GM18508 (cell line): Measurements from ENCODE around the gene SYT9.
"Not testable (repeated sequence)": the region's sequence is repeated elsewhere in the genome, so short reads cannot be mapped to it uniquely, and the experiment has no call there.

ENCODE experiments used
- ATAC-seq: cut with Tn5 transposase; IDR thresholded peaks from one replicate; pipeline ENCODE4 v1.9.1; 2021; ENCODE audit warnings: moderate number of reproducible peaks; ENCODE audit not compliant: insufficient read depth, unreplicated experiment

Gene SYT9

DNA sequence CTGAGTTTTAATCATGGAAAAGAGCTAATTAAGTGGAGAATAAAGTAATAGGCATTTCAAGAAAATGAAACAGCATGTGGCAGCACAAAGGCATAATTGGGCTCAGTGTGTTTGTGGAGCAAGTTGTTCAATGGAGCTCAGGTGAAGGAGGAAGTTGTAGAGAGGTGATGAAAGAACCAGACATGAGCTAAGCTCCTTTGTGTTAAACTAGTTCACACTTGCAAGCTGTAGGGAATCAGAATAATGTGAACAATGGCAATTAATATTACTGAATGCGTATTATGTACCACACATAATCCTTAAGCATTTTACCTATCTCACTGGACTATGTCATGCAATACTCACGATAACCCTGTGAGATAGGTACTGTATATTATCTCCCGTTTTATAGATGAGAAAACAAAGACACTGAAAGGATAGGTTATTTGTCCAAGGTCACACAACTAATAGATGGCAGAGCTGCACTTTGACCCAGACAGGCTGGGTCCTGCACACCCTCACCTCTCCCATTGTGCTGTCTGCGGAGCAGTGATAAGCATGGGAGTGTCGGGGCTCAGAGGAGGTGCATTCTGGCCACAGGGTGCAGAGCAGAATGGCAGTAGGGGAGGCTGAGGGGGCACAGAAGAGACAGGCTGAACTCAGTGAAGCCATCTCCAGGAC, 242.5 kb downstream of the SYT9 start:
- no peak for ATAC-seq

DNA sequence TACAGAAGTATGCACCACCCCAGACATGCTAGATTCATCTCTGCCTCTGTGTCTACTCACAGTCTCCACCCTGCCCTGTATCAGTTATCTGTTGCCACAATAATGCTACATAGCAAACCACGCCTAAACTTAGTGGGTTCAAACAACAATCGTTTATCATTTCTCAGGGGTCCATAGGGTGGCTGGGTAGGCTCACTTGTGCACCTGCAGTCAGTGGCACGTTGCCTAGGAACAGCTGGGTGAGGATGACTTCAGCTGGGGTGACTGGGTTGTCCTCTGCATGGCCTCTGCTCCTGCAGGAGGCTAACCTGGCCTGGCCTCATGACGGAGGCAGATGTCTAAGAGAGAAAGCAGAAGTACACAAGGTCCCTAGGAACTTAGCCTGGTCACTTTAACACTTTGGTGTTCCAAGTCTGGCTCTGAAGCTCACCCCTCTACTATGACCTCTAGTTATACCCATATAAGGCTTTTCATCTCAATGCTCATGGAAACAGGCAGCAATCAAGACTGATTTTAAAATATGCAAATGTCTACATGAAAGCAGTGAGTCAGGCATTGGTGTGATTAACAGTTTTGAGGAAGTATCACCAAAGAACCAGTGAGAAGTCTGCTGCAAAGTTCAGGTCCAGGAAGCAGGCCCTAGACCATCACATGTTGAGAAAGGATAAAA, 244.3 kb downstream of the SYT9 start:
- peak; percentile 82 for ATAC-seq

DNA sequence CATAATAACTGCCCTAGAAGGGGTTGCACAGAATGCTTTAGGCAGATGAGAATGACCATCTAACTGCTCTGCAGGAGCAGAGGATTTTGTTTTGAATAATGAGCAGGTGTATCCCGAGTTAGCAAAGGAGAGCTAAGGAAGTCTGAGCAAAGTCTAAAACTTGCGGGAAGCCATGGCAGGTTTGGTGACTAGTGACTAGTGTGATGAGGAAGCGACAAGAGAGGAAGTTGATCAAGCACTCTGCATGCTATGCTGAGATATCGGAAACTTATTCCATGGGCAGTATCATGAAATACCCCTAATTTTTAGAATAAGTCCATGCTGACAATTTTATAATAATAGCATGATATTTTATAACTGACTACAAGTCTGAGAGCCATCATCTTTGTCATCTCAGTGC, 246.5 kb downstream of the SYT9 start:
- no peak for ATAC-seq

DNA sequence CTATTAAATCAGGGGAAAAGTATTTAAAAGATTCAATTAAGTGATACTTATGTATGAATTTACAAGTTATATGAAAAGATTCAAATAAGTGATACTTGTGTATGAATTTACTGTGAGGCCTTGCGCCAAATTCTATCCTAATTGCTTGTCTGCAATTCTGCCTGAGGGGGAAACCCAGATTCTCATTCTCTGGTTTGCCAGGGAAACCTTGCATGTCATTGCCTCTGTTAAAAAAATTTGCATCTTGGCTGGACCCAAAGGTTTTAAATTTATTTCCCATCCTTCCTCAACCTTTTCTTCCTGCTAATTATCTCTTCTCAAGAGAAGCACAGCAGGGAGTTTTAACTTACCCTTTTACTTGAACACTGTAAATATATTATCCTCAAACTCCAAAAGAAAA, 247.4 kb downstream of the SYT9 start:
- ATAC-seq, result no peak

DNA sequence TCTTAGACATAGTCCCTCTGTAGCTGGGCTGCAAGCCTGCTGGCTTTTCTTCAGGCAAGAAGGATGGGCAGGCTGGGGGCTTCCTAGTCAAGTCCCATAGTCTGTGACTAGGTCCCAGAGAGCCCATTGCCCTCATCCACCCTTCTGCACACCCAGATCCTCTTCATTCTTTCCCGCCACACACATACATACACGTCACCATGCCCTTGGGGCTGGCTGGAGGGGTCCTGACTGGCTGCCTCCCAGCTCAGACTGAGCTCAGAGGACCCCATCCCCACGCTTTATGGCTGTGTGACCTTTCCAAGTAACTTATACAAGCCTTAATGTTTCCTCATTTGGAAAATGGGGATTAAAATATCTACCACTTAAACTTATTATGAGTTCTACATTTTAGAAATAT, 248.5 kb downstream of the SYT9 start:
- ATAC-seq, result no peak

DNA sequence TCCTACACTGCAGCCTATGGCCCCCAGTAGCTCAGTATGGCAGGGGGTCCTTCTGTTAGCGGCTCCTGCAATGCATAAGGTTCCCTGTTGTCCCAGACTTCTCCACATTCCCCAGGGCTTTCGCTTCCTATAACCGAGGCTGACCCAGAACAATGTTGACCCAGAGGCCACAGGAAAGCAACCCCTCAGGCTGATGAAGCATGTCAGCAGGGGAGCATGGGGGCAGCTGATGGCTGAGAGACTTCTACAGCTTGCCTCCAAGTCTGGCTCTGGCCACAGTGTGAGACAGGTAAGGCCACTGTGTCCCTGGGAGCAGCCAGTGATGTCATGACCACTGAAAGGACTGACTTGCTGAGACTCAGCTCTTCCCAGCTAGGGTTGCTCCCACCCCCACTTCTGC, 249.5 kb downstream of the SYT9 start:
- no peak for ATAC-seq

DNA sequence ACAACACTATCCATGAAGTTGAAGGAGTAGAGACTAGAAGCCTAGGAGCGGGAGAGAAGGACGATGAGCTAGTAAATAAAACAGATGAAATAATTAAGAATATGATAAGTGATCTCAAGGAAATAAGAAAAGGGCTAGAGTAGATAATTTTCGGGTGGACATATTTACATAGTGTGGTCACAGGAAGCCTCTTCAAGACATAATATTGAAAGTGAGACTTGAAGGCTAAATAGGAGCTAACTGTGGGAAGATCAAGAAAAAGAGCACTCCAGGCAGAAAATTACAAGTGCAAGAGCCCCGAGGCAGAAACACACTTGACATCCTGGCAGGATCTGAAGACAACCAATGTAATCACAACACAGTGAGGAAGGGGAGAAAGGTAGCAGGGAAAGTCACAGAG, 250.2 kb downstream of the SYT9 start:
- ATAC-seq, result no peak

DNA sequence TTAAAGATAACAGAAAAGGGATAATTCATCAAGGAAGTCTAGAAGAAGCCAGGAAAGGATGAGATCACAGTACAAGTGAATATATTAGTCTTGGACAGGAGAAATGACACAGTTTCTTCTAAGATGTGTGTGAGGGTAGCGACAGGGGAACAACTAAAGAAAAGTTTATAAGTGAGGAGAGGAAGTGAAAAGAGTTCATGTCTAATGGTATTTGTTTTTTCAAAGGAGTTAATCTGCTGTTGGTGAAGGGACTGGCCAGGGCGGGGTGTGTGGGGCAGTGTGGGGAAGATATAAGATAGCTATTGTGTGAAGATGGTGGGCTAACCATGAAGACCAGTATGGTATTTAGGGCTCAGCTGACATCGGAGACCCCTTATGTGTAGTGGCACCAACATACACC, 254.5 kb downstream of the SYT9 start:
- ATAC-seq, result no peak

DNA sequence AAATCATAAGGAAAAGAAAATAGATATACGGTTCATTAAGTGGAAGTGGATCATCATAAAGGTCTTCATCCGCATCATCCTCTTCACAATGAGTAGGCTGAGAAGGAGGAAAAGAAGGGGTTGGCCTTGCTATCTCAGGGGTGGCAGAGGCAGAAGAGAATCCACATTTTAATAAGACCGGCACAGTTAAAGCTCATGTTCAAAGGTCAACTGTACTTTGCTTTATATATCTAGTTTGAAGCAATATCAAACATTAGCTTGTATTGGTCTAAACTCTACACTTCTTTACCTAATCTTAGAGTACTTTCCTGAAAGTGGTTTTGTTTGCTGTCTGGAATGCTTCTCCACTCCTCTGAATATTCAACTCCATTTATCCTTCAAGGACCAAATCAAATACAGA, 256.4 kb downstream of the SYT9 start:
- no peak for ATAC-seq

DNA sequence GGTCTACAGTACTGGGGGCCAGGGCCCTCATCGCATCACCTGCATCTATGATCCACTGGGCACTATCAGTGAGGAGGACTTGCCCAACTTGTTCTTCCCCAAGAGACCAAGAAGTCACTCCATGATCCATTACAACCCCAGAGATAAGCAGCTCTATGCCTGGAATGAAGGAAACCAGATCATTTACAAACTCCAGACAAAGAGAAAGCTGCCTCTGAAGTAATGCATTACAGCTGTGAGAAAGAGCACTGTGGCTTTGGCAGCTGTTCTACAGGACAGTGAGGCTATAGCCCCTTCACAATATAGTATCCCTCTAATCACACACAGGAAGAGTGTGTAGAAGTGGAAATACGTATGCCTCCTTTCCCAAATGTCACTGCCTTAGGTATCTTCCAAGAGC, 258.3 kb downstream of the SYT9 start:
- no peak for ATAC-seq

DNA sequence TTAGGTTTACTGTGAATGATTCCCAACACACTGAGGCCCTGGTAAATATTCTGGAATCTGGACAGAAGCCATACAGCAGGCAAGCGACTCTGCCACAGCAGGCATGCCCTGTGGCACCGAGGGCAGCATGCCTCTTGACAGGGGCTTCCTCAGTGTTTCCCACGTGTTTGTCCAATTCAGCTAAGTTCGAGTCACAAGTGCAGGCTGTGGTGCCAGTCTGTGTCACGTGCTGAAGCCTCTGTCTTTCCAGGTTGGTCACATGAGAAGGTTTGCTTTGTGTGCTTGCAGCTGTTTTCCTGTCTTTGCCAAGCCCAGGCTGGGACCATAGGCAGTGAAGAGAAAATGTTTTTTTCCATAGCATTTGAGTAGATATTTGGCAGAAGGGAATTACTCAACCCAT, 259.7 kb downstream of the SYT9 start:
- no peak for ATAC-seq

DNA sequence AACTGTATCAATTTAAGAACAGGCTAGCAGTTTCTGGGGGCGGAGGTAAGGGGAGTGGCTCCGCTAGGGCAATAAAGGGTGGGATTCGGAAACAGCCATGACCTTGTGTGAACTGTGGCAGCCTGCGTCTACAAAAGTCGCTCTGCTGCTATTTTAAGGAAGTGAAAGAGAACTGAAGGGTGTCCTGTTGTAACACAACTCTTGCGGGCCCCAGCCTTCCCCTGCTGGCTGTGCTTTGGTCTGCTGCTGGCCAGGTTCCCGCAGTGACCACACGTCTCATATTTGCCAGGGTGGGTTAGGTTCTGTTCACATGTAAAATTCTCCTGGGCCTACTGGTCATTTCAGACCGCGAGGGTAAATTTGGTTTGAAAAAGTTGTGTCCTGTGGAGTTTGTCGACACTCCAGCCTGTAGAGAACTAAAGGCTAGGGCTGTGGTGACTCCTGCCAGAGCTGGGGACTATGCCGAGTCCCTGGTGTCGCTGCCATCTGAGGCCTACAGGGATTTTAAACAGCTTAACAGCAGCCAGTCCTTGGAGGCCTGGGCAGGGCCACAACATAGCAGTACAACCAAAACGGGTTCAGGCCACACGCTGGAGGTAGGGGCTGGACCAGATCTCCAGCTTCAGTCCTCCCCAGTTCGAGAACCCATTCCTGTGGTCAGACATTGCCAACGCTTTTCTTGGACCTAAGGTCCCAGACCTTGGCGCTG, 261.0 kb downstream of the SYT9 start:
- peak; percentile 64 for ATAC-seq

DNA sequence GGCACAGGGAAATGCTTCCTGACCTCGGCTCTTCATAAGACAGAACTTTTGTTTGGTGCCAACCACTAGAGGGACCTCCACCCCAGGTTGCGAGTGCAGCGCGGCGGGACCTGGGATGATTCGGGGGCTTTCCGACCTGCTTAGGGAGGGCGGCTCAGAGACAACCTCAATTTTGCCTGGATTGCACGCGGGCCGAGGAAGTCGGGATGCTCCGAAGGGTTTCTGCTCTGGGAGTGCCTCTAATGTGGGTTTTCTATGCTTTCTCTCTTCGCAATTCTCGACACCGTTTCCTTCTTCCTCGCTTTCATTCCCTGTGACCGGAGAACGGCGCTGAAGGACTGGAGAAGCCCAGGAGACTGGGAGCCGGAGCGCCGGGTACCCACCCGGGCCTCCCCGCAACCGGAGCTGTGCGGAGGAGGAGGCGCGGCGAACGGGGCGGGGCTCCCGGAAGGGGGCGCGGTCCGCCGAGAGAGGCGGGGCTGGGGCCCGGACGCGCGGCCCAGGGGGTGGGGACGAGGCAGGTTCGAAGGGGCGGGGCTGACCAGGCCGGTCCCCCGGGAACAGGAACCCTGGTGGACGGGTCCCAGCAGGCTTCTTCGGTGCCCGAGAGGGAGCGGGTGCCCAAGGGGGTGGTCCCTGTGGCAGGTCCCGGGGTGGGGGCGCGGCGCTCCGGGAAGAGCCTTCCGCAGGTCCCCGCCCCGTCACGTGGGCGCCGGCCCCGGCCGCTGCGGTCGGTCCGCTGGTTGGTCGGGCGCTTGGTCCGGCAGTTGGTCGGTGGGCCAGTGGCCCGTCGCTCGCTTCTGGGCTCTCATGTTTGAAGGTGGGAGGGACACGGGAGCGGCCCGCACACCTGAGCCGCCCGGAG, 261.8 kb downstream of the SYT9 start, which contains the start of gene PPFIBP2:
PPFIBP2 (plus strand) TSS at position 766 of the 865 bp plus-strand sequence. CDS start 35,477 bp downstream, outside the sequence.
- ATAC-seq, result peak; percentile 34

DNA sequence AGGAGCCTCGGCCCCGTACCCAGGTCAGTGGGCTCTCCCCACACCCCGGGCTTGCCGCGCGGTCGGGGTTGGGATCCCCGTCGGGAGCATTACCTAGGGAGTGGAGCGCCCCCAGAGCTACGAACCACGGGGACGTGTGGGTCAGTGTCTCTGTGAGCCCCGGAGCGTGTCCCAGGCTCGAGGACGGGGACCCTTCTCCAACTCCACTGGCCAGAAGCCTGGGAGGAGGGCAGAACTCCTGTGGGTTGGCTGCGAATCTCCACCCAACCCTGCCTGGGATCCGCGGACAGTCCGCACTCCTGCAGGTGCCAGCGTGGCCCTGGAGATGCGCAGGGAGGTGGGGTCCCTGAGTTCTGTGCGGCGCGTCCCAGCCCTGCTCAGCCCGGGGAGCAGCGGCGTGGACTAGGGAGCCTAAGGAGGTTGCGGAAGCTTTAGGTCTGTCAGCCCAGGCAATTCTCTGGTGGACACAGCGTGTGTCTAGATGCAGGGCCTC, 262.4 kb downstream of the SYT9 start:
- peak; percentile 1 for ATAC-seq

DNA sequence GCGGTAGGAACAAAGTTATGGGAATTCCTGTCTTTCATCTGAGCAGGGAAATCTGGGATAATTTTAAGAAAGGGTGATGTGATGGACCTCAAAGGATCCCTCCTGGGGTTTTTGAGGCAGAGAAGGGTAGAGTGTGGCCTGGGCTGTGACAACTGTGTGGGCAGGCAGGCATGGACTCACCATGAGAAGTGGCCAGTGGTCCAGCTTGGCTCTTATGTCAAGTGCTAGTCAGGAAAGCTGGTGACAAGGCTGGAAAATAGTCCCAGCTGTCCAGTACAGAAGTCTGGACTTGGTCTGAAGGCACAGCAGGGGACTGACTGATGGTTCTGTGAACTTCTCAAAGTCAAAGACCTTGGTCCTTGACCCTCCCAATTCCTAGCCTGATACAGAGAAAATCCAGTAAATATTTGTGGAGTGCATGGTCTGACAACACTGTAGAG, 263.8 kb downstream of the SYT9 start:
- no peak for ATAC-seq

DNA sequence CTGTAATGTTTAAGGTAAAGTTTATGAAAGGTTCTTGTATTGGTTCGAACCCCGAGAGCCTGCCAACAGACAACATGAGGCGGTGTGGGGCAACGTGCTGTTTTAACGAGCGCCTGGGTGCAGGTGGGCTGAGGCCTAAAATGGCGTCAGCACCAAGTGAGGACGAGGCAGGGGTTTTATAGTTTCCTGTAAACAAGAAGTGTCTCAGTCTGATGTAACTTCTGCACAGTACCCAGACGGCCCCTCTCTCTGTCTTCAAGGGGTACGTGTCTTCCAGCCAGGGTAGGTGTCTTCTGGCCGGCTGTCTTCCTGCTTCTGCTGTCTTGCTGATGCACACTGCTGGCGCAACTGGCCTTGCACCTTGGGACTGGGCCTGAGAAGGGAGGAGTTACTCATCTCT, 264.8 kb downstream of the SYT9 start:
- no peak for ATAC-seq

DNA sequence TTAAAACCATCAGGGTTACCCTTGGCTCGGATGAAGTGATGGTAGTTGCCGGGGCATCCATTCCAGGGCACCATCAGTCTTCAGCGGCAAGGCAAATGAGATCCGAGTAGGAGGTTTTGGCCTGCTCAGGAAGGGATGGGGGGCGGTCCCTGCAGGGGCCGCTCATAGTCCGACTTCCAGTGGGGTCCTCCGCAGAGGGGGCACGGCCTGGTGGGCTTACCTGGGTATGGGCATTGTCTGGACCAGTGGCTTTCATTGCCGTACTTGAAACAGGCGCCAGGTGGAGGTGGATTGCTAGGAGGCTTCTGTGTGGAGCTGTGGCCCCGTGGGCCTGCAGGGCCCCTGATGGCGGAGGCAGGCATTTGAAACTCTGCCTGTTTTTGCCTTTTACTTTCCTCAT, 266.0 kb downstream of the SYT9 start:
- not testable (repeated sequence) for ATAC-seq
